Epithelial cell of esophagus (primary cell): ENCODE data around the gene MRPS22.
A peak's percentile ranks its signal among the peaks of the same experiment; 100 is the strongest.

Source experiments
- DNase-seq: peaks from one replicate; pipeline ENCODE4 v3.0.0; 2010; ENCODE audit warnings: low read depth
- H3K4me3 ChIP-seq: 2 replicates; pipeline ENCODE4 v1.5.1; 2011; ENCODE audit warnings: mild to moderate bottlenecking, low read length, control low read depth
- TF ChIP-seq, protein P1 (sequence below): IDR thresholded peaks from 2 replicates; pipeline ENCODE4 v1.5.1; 2011; ENCODE audit warnings: low read depth, mild to moderate bottlenecking, low read length, control low read depth, inconsistent platforms; ENCODE audit not compliant: insufficient read depth; ENCODE audit errors: missing control alignments

MRPS22 gene

DNA sequence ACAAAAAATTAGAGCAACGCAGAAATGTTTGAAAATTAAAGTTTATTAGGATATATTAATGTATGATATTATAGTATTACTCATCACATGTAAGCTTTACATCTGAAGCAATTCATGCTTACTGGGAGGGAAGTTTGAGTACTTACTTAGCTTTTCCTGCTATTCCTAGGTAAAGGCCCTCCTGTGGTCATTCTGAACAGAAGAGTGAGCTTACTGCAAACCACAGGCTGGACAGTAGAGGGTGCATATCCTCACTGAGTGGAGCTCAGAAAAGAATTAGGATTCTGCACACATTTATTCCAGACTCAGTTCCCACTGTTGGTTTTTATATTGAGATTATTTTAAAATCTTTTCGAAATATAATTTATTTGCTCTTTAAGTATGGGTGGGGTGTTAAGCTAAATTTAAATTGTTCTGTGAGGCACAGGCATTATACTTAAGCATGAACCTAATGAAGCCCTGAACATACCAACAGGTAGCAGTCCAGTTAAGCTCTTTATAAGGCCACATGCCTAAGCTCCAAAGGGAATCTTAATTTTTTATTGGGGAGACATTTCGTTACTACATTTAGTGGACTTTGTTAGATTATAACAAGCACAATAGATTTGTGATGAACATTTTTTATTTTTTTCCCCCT is 10.2 kb downstream of the MRPS22 start:
- peak; percentile 66 for DNase-seq
- TF ChIP-seq, protein P1, sequence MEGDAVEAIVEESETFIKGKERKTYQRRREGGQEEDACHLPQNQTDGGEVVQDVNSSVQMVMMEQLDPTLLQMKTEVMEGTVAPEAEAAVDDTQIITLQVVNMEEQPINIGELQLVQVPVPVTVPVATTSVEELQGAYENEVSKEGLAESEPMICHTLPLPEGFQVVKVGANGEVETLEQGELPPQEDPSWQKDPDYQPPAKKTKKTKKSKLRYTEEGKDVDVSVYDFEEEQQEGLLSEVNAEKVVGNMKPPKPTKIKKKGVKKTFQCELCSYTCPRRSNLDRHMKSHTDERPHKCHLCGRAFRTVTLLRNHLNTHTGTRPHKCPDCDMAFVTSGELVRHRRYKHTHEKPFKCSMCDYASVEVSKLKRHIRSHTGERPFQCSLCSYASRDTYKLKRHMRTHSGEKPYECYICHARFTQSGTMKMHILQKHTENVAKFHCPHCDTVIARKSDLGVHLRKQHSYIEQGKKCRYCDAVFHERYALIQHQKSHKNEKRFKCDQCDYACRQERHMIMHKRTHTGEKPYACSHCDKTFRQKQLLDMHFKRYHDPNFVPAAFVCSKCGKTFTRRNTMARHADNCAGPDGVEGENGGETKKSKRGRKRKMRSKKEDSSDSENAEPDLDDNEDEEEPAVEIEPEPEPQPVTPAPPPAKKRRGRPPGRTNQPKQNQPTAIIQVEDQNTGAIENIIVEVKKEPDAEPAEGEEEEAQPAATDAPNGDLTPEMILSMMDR = peak; percentile 86
- H3K4me3 ChIP-seq = no peak overlapping the region

DNA sequence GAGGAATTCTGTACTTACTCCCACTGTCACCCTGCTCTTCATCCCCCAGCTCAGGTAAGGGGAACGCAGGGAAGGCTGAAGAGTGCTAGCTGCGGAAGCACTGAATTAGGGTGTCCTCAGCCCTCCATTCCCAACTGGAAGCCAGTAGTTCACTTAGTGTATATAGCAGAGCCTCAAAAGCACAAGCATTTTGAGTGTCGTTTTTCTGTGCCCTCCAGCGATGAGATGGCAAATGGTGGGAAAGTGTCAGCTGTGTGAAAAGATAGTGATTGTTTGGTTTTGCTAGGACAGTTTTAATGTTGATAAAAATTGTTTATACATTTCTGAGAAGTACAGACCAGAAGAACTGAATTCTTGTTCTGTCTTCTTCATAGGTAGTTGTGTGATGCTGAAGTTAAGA is 10.8 kb downstream of the MRPS22 start:
- no peak for DNase-seq
- H3K4me3 ChIP-seq = no peak overlapping the region
- TF ChIP-seq, protein P1 = no peak

DNA sequence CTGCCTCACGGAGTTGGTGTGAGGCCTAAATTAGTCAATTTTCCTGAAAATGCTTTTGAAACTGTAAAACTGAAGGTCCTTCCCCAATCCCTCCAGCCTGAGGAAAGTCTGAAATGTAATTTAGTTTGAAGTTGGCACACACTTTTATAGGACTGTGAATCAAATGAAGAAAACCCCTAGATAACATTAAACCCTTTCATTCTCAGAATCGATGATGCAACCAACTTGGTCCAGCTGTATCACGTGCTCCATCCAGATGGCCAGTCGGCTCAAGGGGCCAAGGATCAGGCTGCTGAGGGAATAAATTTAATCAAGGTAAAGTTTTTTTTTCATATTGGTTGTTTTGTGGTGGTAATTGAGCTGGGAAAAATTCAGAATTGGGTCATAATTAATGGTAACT is 11.7 kb downstream of the MRPS22 start:
- DNase-seq = no peak
- no peak overlapping the region for H3K4me3 ChIP-seq
- TF ChIP-seq, protein P1 = no peak

DNA sequence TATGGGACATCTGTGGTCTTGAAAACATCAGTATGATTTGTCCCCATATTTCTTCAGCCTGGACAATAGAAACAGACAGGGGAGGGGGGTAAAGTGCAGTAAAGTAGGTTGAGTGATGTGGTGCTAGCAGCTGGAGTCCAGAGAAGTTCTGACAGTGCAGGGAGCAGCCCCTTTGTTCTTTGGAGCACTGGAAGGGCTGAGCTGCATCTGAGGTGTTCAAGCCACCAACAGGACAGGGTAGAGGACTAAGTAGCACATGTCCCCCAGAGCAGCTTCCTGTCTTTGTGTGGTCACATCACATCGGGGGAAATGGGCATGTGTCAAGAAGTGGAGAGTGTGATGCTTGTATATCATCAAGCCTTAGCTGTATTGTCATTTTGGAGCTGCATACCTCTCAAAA is 12.1 kb downstream of the MRPS22 start:
- no peak for DNase-seq
- TF ChIP-seq, protein P1 = no peak
- no peak overlapping the region for H3K4me3 ChIP-seq

DNA sequence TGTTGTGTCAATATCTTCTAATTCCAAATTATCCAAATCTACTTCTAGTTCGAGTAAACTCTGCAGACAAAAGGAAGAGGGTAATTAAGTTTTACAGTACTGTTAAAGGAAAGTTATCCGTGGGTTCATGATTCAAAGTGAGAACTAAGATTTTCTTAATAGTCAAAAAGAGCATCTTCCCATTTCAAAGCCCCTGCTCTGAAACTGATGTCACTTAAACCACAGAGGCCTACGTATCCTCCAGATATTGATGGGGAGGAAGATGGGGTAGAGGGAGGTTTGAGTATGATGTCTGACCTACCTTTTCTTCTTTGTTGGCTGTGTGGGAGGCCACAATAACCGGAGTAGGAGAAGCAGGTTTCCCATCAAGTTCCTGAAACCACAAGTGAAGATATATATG is 14.1 kb downstream of the MRPS22 start:
- no peak overlapping the region for H3K4me3 ChIP-seq
- DNase-seq = no peak
- TF ChIP-seq, protein P1 = no peak

DNA sequence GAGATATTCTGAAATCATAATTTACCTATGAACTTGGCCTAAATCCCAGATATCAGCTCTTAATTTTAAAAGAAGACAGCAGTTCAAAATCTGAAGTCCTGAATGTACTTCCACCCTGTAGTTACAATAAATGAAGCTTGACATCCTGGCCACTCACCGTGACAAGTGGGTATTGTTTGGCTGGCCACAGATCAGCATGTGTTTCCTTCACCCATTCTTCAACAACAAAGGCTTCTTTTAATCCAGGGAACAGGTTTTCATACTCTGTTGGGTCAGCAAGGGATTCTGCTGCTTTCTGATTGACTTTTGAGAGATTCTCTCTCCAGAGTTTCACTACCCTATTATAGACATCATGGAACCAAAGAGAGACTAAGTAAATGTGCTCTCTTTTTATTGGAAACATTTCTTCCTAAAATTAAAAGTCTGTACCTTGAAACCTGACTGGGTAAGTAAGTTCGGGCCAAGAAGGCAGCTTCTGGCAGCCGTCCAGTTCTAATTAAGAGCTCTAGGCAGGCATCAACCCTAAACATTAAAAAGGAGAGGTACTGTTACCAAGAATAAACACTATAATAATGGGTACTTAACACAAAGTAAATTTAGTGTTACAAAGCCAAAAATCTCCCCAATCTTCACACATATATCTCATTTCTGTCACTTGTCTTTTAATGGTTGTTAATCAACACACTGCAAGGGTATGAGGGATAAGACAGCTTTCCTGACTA is 15.2 kb downstream of the MRPS22 start:
- TF ChIP-seq, protein P1 = no peak
- H3K4me3 ChIP-seq = no peak overlapping the region
- no peak for DNase-seq

DNA sequence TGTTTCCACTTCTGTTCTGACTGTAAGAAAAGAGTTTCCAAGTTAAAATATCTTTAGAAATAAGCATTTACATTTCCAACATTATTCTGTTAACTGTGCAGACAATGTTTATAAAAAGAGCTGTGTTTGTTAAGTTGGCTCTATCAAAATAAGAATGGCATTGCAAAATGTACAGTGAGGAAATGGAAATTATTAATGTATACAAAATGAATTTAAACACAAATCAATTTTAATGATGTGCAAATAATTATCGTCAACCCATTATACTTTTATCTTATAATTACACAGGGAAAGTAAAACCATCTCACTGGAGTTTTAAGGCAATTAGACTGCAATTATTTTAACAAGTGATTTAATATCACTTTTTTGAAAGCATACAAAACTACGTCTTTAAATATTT is 17.5 kb downstream of the MRPS22 start:
- no peak overlapping the region for H3K4me3 ChIP-seq
- TF ChIP-seq, protein P1 = no peak
- no peak for DNase-seq
